Measurements from ENCODE around the gene ENDOV. TPM values are rescaled to one million over a fixed set of nuclear protein-coding genes. Genes with fewer than 3 reads are reported as not detected.

The ENDOV gene
- total RNA-seq, 4 donors from 2014 or later, result 9.5 to 33.3 (median 18.5) TPM

DNA sequence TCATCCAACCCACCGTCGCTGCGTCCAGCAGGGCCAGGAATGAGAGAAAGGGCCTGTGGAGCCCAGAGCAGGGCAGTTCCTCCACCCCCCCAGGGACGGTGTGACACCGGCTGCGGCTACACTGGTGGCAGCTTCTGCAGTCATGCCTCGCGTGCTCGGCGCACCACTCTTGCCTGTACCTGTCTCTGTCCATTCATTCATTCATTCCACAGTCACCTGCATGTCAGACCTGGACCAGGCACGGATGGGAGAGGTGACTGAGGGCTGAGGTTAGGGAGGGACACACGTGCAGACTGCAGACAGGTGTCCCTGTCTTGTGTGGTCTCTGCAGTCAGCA is 27.3 kb downstream of the ENDOV start:
- no peaks in the 10 kb centered on the region for H3K27me3 ChIP-seq
- no peak for TF ChIP-seq POLR2A (IDR thresholded peaks at IDR 0.05)
- TF ChIP-seq, protein P1, sequence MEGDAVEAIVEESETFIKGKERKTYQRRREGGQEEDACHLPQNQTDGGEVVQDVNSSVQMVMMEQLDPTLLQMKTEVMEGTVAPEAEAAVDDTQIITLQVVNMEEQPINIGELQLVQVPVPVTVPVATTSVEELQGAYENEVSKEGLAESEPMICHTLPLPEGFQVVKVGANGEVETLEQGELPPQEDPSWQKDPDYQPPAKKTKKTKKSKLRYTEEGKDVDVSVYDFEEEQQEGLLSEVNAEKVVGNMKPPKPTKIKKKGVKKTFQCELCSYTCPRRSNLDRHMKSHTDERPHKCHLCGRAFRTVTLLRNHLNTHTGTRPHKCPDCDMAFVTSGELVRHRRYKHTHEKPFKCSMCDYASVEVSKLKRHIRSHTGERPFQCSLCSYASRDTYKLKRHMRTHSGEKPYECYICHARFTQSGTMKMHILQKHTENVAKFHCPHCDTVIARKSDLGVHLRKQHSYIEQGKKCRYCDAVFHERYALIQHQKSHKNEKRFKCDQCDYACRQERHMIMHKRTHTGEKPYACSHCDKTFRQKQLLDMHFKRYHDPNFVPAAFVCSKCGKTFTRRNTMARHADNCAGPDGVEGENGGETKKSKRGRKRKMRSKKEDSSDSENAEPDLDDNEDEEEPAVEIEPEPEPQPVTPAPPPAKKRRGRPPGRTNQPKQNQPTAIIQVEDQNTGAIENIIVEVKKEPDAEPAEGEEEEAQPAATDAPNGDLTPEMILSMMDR (IDR thresholded peaks at IDR 0.05), result no peak

DNA sequence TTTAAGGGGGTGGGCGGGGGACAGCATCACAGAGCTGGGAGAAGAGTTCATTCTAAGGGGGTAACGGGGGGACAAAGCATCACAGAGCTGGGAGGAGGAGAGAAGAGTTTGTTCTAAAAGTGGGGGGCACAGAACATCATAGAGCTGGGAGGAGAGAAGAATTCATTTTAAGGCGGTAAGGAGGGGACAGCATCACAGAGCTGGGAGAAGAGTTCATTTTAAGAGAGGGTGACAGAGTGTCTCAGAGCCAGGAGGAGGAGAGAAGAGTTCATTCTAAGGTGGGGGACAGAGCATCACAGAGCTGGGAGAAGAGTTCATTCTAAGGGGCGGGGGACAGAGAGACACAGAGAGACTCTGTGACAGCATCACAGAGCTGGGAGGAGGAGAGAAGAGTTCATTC is 27.8 kb downstream of the ENDOV start:
- no peak overlapping the region for H3K27ac ChIP-seq
- intact Hi-C loops (cut with DNase I; ENCODE audit: low total_unique reads), result no loop called here
- H3K4me1 ChIP-seq, result no peaks in the 10 kb centered on the region
- no peaks in the 10 kb centered on the region for H3K27me3 ChIP-seq
- H3K36me3 ChIP-seq, result no peaks in the 10 kb centered on the region
- no peaks in the 10 kb centered on the region for H3K9me3 ChIP-seq
- H3K4me3 ChIP-seq, result no peak overlapping the region
- TF ChIP-seq, protein P1 (IDR thresholded peaks at IDR 0.05), result no peak
- TF ChIP-seq POLR2A (IDR thresholded peaks at IDR 0.05), result no peak
- DNase-seq, result no peak

More for the DNA sequence above, 27.3 kb downstream of the ENDOV start:
- H3K36me3 ChIP-seq, result no peaks in the 10 kb centered on the region
- H3K27ac ChIP-seq, result no peak overlapping the region
- H3K9me3 ChIP-seq, result no peaks in the 10 kb centered on the region
- no peak for DNase-seq
- intact Hi-C loops (cut with DNase I; ENCODE audit: low total_unique reads), result no loop called here
- H3K4me1 ChIP-seq, result no peaks in the 10 kb centered on the region
- no peak overlapping the region for H3K4me3 ChIP-seq

DNA sequence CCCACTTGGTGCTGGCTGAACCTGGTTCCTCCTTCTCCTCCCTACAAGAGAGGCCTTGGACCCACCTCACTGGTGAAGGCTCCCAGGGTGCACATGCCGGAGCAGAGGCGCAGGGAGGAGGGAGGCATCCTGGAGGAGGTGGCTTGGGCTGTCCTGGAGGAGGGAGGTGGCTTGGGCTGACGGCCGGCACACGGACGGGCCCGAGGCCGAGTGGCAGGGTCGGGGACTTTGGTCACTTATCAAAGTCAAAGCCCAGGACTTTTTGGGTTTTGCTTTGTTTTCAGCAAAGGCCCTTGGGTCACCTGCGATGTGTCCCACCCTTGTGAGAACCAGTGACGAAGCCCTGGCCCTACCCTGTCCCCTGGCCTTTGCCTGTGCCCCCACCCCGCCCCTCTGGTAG is 28.5 kb downstream of the ENDOV start:
- Histone ChIP-seq H3K9me3 (no peaks in the 10 kb centered on the region), H3K36me3 (no peaks in the 10 kb centered on the region), H3K4me1 (no peaks in the 10 kb centered on the region), H3K27me3 (no peaks in the 10 kb centered on the region), H3K4me3 (no peak overlapping the region), H3K27ac (no peak overlapping the region)
- TF ChIP-seq POLR2A (IDR thresholded peaks at IDR 0.05), result no peak
- TF ChIP-seq, protein P1 (IDR thresholded peaks at IDR 0.05), result no peak
- intact Hi-C loops (cut with DNase I; ENCODE audit: low total_unique reads), result no loop called here
- no peak for DNase-seq

DNA sequence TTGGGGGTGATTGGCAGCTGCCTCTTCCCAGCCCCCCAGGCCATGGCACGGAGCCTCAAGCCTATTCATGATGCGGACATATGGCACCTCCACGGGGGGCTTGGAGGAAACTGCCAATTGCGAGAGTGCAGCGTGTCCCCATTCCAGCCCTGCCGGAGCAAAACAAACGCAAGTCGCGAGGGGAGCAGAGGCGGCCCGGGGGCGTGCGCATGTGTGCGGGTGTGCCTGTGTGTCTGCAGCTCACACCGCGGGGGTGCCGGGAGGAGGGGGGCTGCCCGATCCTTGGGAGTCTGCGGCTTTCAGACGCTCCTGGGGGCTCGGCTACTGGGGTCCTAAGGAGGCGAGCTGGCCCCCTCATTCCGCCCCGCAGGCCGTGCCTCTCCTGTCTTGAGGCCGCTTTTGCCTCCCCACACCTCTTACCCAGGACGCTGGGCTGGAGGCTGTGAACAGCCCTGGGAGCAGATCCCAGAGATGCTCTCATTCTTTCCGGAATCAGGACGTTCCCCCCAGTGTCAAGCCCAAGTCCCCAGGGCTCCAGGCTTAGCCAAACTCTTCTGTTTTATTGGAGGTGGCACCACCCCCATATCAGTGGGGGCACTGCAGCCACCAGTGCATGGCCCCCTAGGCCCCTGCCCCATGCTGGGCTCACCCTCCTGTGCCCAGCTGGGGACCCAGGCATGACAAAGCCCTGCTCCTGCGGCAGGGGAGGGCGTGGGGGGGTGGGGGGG is 29.1 kb downstream of the ENDOV start:
- no peak overlapping the region for H3K4me3 ChIP-seq
- H3K27ac ChIP-seq, result no peak overlapping the region
- no peak for DNase-seq
- H3K27me3 ChIP-seq, result no peaks in the 10 kb centered on the region
- no peaks in the 10 kb centered on the region for H3K4me1 ChIP-seq
- H3K36me3 ChIP-seq, result no peaks in the 10 kb centered on the region
- intact Hi-C loops (cut with DNase I; ENCODE audit: low total_unique reads), result no loop called here
- TF ChIP-seq POLR2A (IDR thresholded peaks at IDR 0.05), result no peak
- TF ChIP-seq, protein P1 (IDR thresholded peaks at IDR 0.05), result no peak
- H3K9me3 ChIP-seq, result no peaks in the 10 kb centered on the region

DNA sequence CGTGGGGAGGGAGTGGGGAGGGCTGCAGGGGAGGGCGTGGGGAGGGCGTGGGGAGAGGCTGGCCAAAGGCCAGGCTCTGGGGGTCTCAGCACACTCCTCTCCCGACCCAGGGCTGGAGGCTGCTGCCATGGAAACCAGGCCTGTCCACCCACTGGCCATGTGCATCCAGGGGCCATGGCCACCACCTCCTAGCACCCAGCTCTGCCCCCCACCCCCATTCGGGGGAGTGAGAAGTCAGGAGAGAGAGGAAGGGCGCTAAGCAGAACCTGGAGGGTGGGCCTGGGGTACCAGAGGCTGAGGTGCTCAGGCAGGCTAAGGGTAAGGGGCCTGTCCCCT is 29.6 kb downstream of the ENDOV start:
- intact Hi-C loops (cut with DNase I; ENCODE audit: low total_unique reads), result no loop called here
- DNase-seq, result no peak
- no peaks in the 10 kb centered on the region for H3K4me1 ChIP-seq
- H3K27me3 ChIP-seq, result no peaks in the 10 kb centered on the region
- TF ChIP-seq, protein P1 (IDR thresholded peaks at IDR 0.05), result no peak
- TF ChIP-seq POLR2A (IDR thresholded peaks at IDR 0.05), result no peak
- H3K4me3 ChIP-seq, result no peak overlapping the region
- no peaks in the 10 kb centered on the region for H3K9me3 ChIP-seq
- H3K36me3 ChIP-seq, result no peaks in the 10 kb centered on the region
- no peak overlapping the region for H3K27ac ChIP-seq

All from uterus (tissue), 4 donors.